ENCODE data around the gene NAT9.
A peak's percentile ranks its signal among the peaks of the same experiment; 100 is the strongest.

NAT9 gene

GRCh38 chr17:74804683-74805082, 28.5 kb upstream of the NAT9 start:
- no peak overlapping the region for H3K4me3 ChIP-seq (ENCODE audit: low read depth, low read length)
- no peaks in the 10 kb centered on the region for H3K4me1 ChIP-seq (ENCODE audit: control insufficient read depth, insufficient read depth, low read length)
- no peak for TF ChIP-seq ZNF776 (tag by site-specific recombination; IDR thresholded peaks at IDR 0.05; ENCODE audit: borderline replicate concordance)
- no peak for TF ChIP-seq ZNF585B (tag by site-specific recombination; IDR thresholded peaks at IDR 0.05)
- CTCF ChIA-PET: interaction anchor here (0.9 to 5.8 kb wide), 2 partner anchors 11 to 13 kb away, joined by 3 to 41 read pairs; no protein-coding TSS in a partner anchor
- no peaks in the 10 kb centered on the region for H3K9me3 ChIP-seq (ENCODE audit: control insufficient read depth, insufficient read depth, low read depth, low read length)
- H3K27ac ChIP-seq (ENCODE audit: extremely low read depth, low read depth, low read length): no peak overlapping the region
- peaks cover 0 to 53% of the 10 kb centered on the region in 2 experiments; a peak in 1 of 3 replicates for H3K36me3 ChIP-seq (ENCODE audit: control insufficient read depth in 2 of 2, insufficient read depth in 1 of 2, low read length in 2 of 2)
- POLR2A ChIA-PET: no interaction called here

- POLR2A ChIA-PET: no interaction called here
- Histone ChIP-seq H3K4me1 (ENCODE audit: control insufficient read depth, insufficient read depth, low read length) (no peaks in the 10 kb centered on the region), H3K9me3 (ENCODE audit: control insufficient read depth, insufficient read depth, low read depth, low read length) (no peaks in the 10 kb centered on the region), H3K4me3 (ENCODE audit: low read depth, low read length) (no peak overlapping the region), H3K27ac (ENCODE audit: extremely low read depth, low read depth, low read length) (no peak overlapping the region), H3K36me3 (ENCODE audit: control insufficient read depth in 2 of 2, insufficient read depth in 1 of 2, low read length in 2 of 2) (peaks cover 0 to 61% of the 10 kb centered on the region in 2 experiments; a peak in 1 of 3 replicates)
- CTCF ChIA-PET: no interaction called here
- TF ChIP-seq ZBTB11 (tag by site-specific recombination; conservative IDR thresholded peaks at IDR 0.05; ENCODE audit: low read depth) (no peak), ZNF121 (tag by site-specific recombination; IDR thresholded peaks at IDR 0.05) (no peak), ZNF24 (tag by site-specific recombination; IDR thresholded peaks at IDR 0.05) (no peak), TRIM28 (IDR thresholded peaks at IDR 0.05; ENCODE audit: borderline replicate concordance, low read length) (no peak), ZNF664 (tag by site-specific recombination; IDR thresholded peaks at IDR 0.05) (no peak), ZNF426 (tag by site-specific recombination; IDR thresholded peaks at IDR 0.05) (no peak), ZSCAN5A (tag by site-specific recombination; IDR thresholded peaks at IDR 0.05) (no peak), ZFP69B (tag by site-specific recombination; IDR thresholded peaks at IDR 0.05) (no peak), GFI1B (tag by site-specific recombination; IDR thresholded peaks at IDR 0.05) (no peak), ZNF558 (tag by site-specific recombination; IDR thresholded peaks at IDR 0.05) (no peak), ZNF223 (tag by site-specific recombination; IDR thresholded peaks at IDR 0.05) (no peak), SP7 (tag by site-specific recombination; IDR thresholded peaks at IDR 0.05) (no peak)
Measured at GRCh38 chr17:74803971-74804370, 27.8 kb upstream of the NAT9 start.

GRCh38 chr17:74803388-74803930, 27.3 kb upstream of the NAT9 start:
- ChIA-PET POLR2A (no interaction called here), CTCF (no interaction called here)
- H3K27ac ChIP-seq (ENCODE audit: extremely low read depth, low read depth, low read length): no peak overlapping the region

More at GRCh38 chr17:74803388-74803930, 27.3 kb upstream of the NAT9 start:
- Histone ChIP-seq H3K4me1 (ENCODE audit: control insufficient read depth, insufficient read depth, low read length) (no peaks in the 10 kb centered on the region), H3K9me3 (ENCODE audit: control insufficient read depth, insufficient read depth, low read depth, low read length) (no peaks in the 10 kb centered on the region), H3K36me3 (ENCODE audit: control insufficient read depth in 2 of 2, insufficient read depth in 1 of 2, low read length in 2 of 2) (peaks cover 0 to 64% of the 10 kb centered on the region in 2 experiments; a peak in 1 of 3 replicates), H3K4me3 (ENCODE audit: low read depth, low read length) (no peak overlapping the region)
- TF ChIP-seq ZBTB1 (tag by site-specific recombination; IDR thresholded peaks at IDR 0.05) (no peak), GLIS1 (tag by site-specific recombination; IDR thresholded peaks at IDR 0.05) (peak; percentile 39; the same call in 1 of the 2 replicates)
